GM19467 (cell line): Measurements from ENCODE around the gene SOX9.
"Not testable (repeated sequence)": the region's sequence is repeated elsewhere in the genome, so short reads cannot be mapped to it uniquely, and the experiment has no call there.

Experiments
- ATAC-seq: cut with Tn5 transposase; IDR thresholded peaks from one replicate; pipeline ENCODE4 v1.9.1; 2021; ENCODE audit warnings: mild to moderate bottlenecking, moderate library complexity; ENCODE audit not compliant: unreplicated experiment

SOX9 gene

DNA sequence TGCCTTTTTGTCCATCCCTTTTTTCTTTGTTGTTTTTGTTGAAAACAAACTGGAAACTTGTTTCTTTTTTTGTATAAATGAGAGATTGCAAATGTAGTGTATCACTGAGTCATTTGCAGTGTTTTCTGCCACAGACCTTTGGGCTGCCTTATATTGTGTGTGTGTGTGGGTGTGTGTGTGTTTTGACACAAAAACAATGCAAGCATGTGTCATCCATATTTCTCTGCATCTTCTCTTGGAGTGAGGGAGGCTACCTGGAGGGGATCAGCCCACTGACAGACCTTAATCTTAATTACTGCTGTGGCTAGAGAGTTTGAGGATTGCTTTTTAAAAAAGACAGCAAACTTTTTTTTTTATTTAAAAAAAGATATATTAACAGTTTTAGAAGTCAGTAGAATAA, 4.9 kb downstream of the SOX9 start:
- no peak for ATAC-seq

GRCh38 chr17:72126575-72127486, 6.0 kb downstream of the SOX9 start:
- no peak for ATAC-seq

GRCh38 chr17:72128039-72128438, 7.2 kb downstream of the SOX9 start:
- no peak for ATAC-seq

DNA sequence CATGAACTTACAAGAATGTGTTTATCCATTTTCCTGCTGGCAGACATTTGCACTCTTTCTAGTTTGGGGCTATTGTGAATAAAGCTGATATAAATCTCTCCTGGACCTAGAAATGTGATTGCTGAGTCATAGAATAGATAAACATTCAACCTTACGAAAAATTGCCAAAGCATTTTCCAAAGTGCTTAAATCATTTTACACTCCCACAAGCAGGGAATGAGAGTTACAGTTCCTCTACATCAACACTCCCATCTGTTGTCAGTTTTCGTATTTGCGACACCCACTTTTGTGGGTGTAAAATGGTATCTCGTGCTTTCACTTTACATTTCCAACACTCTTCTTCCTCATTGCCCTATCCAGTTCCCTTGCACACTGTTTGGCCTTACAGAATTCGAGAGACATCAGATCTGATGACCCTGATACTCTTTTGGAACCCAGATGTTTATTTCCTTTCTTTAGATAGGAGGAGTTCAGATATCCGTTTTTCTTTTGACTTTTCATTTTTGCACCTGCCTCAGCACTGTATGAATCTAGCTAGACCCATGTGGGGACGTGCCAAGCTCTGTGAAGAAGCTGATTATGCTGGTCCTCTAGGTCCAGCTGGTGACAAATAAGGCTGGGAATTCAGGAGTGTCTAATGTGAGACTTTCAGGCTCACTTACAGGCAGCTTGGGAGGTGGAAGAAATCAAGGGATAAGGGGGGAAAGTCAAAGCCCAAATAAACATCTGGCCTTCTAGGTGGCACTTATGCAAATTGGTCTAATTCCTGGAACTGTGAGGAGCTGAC, 14.0 kb downstream of the SOX9 start:
- no peak for ATAC-seq

GRCh38 chr17:72135546-72136325, 14.9 kb downstream of the SOX9 start:
- ATAC-seq, result no peak

- ATAC-seq, result no peak
Measured at GRCh38 chr17:72136692-72137091, 15.9 kb downstream of the SOX9 start.

DNA sequence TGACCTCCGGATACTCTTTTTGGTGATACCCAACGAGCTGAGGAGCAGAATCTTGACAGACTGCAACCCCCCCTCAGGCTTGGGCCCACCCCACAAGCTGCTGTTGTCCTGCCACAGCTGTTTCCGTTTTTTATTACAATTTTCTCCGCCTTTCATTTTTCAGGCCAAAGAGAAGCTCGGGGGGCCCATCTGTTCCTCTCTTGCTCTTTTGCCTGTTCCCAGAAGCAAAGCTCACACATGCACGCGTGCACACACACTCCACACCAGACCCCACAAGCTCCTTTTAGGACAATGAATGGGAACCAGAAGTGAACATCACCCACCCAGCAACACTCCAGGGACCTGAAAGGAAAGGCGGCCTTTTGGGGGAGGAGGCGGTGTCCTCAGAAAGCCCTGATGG, 16.3 kb downstream of the SOX9 start:
- ATAC-seq, result no peak

- no peak for ATAC-seq
Measured at GRCh38 chr17:72139212-72139611, 18.4 kb downstream of the SOX9 start.

DNA sequence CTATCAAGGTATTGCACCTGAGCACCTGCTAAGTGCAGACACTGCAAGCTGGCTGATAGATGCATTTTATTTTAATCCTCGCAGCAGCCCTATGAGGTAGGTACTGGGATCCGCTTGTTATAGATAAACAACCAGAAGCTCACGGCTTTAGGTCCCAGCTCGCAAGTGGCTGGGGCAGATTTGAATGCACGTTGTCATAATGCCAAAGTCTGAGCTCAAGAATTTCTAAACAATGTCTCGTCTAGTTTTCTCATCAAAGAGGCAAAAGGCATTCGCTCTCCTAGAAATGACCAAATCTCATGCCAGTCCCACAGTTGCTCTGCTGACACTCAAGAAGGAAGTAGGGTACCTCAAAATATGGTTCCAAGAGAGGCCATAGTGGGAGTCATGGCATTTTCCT, 20.5 kb downstream of the SOX9 start:
- ATAC-seq, result no peak

DNA sequence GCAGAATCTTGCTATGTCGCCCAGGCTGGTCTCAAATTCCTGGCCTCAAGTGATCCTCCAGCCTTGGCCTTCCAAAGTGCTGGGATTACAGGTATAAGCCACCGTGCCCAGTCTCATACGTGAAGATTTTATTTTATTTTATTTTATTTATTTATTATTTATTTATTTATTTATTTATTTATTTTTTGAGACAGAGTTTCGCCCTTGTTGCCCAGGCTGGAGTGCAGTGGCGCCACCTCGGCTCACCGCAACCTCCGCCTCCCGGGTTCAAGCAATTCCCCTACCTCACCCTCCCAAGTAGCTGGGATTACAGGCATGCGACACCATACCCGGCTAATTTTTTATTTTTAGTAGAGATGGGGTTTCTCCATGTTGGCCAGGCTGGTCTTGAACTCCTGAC, 21.3 kb downstream of the SOX9 start:
- ATAC-seq, result not testable (repeated sequence)

DNA sequence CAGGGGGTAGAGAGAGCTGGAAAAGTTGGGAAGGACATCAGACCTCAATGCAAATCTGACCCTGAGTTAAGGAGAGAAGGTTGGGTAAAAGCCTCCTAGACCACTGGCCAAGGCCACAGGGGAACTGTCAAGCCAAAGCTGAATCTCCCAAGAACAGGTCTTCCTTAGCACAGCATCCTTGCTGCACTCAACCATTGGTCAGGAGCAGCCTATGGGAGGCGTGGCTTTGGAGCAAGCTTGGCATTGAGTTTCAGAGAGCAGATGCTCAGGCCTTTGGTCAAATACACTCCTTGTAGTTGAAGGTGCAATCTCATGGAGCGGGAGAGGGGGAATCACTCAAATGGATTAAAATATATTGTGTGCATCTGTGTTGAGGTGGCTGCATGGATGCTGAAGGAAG, 21.8 kb downstream of the SOX9 start:
- no peak for ATAC-seq

- no peak for ATAC-seq
Measured at GRCh38 chr17:72143245-72143644, 22.4 kb downstream of the SOX9 start.

GRCh38 chr17:72144101-72144500, 23.3 kb downstream of the SOX9 start:
- ATAC-seq, result no peak

DNA sequence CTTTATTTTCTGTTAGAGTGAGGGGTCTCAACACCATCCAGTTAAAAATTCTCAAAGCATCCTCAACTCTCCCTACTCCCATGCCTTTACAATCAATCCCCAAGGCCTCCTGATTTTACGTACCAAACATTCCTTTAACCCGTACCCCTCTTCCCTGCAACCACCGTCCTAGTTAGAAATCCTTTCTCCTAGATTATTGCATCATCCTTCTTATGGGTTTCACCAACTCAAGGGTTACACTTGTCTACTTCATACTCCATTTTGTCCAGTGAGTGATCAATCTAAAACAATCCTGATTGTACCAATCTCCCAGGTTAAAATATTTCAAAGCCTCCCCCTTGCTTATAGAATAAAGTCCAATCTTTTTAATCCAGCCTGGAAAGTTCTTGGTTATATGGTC, 24.7 kb downstream of the SOX9 start:
- no peak for ATAC-seq

DNA sequence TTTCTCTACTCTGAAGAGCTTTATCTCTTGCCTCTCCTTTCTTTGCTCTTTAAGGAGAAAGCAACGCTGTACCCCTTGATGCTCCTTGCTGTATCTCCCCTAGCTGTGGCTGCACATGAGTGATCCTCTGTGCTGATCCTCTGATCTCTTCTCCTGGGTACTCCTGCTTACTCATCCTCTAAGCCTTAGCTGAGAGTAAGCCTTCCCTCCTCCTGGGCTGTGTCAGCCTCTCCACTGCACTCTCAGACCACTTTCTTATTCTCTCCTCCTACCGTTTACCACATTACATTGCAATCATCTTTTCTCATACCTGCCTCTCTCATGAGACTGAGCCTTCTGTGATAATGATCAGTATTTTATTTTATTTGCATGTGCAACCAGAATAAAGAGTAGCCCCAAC, 25.1 kb downstream of the SOX9 start:
- no peak for ATAC-seq

GRCh38 chr17:72146371-72146770, 25.6 kb downstream of the SOX9 start:
- ATAC-seq, result no peak

GRCh38 chr17:72150632-72151460, 30.0 kb downstream of the SOX9 start:
- no peak for ATAC-seq

DNA sequence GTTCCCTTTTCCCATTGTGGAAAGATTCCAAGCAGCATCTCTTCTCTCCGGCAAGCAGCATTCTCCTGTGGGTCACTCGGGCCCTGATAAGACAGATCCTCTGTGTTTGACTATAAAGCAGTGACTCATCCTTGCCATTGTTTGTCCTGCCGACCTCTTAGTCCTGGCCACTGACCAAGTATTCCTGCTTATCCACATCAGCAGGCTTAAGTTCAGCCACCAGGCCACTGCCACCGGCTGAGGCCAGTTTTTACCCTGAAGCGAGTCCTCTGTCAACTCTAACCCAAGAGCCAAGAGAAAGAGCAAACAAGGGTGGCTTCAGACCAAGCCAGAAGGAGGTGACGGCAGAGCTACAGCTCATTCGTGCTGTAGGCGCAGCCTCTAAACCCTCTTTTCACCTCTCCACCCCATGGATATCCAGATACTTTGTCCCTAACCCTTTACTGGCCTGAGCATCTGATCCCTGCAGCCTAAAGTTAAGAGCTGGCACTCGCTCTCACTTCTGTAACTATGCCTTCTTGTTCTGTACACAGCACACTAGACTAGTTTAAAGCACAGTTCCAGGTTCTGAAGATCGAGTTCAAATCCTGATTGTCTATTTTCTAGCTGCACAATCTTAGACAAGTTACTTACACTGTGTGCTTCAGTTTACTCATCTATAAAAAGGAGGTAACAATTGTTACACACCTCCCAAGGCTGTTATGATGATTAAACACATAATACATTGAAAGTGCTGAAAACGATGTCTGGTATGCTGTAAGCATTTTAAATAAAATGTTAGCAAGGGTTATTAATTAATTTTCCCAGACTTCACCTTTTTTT, 31.0 kb downstream of the SOX9 start:
- ATAC-seq, result no peak

DNA sequence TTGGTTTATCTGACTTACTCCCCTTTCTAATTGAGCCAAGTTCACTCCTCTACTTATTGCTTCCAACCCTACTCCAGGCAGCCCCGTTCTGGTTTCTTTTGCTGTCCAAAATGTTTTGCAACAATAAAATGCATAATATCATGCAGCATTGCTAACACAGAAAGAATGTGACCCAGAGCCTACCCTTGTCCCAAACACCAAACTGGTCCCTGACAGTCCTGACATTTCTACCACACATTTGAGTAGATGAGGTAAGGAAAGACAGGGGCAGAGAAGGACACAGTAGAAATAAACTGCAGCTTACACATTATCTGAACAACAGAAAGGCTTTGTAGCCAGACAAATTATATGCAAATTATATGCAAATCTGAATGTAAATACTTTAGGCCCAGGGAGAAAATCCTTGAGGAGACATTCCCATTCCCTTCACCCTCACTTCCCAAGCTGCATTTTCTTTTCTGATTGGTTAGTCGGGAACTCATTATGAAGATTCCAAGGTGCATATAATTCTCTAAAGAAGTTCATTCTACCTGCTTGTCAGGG, 31.6 kb downstream of the SOX9 start:
- ATAC-seq, result no peak
